IMR-90 (cell line): ENCODE results near the gene PINLYP. TPM values are rescaled to one million over a fixed set of nuclear protein-coding genes. Genes with fewer than 3 reads are reported as not detected.

ENCODE experiments used
- ATAC-seq: fragments of 200-7000 bp; cut with Tn5 transposase; 2 replicates; pipeline ENCODE4 v1.9.1; 2020; ENCODE audit warnings: low read depth, mild to moderate bottlenecking, moderate library complexity
- BruUV-seq: library from RNA; stranded (reverse); fragments of 400-500 nt; replicated peaks from 2 replicates; lab custom pipeline; 2021; lab: Mats Ljungman, UMichigan
- CTCF ChIA-PET: fragments of 300-600 bp; formaldehyde crosslinking; extraction: SDS; loops from one replicate; lab custom pipeline; 2021; ENCODE audit warnings: antibody characterized with exemption; lab: Yijun Ruan, JAX
- POLR2A ChIA-PET: fragments of 300-600 bp; sonication (Branson Sonifier 250); formaldehyde crosslinking; loops from one replicate; lab custom pipeline; 2022; ENCODE audit warnings: antibody characterized with exemption; ENCODE audit not compliant: unreplicated experiment; lab: Charles Lee
- DNase-seq: peaks from one replicate; pipeline ENCODE4 v3.0.0; 2013
- H2AFZ ChIP-seq: replicated peaks from 2 replicates; pipeline ENCODE3; 2013; ENCODE audit warnings: low read length, mild to moderate bottlenecking; ENCODE audit not compliant: poor library complexity
- H2AK5ac ChIP-seq: 2 replicates; pipeline ENCODE4 v1.6.1; 2013; ENCODE audit warnings: low read depth, low read length, inconsistent platforms
- H2AK9ac ChIP-seq: replicated peaks from 2 replicates; pipeline ENCODE3; 2013; ENCODE audit warnings: mild to moderate bottlenecking, low read depth, low read length, moderate library complexity; ENCODE audit not compliant: poor library complexity
- H2BK120ac ChIP-seq: 2 replicates; pipeline ENCODE4 v1.6.1; 2013; ENCODE audit warnings: low read depth, low read length, inconsistent platforms
- H2BK15ac ChIP-seq: 3 replicates; pipeline ENCODE4 v1.6.1; 2013; ENCODE audit warnings: low read depth, low read length, inconsistent platforms
- H2BK20ac ChIP-seq: 2 replicates; pipeline ENCODE4 v1.6.1; 2013; ENCODE audit warnings: low read depth, mild to moderate bottlenecking, inconsistent platforms, low read length, moderate library complexity
- H2BK5ac ChIP-seq: 2 replicates; pipeline ENCODE4 v1.6.1; 2013; ENCODE audit warnings: mild to moderate bottlenecking, low read depth, low read length, inconsistent platforms; ENCODE audit not compliant: poor library complexity, severe bottlenecking
- H3K14ac ChIP-seq: replicated peaks from 2 replicates; pipeline ENCODE4 v1.6.1; 2013; ENCODE audit warnings: low read depth, low read length, inconsistent platforms
- H3K18ac ChIP-seq: 2 replicates; pipeline ENCODE4 v1.6.1; 2013; ENCODE audit warnings: low read depth, low read length, control low read depth
- H3K23ac ChIP-seq: 2 replicates; pipeline ENCODE4 v1.6.1; 2013; ENCODE audit warnings: low read depth, low read length, inconsistent platforms
- H3K27ac ChIP-seq: 2 replicates; pipeline ENCODE4 v1.5.1; 2013; ENCODE audit warnings: mild to moderate bottlenecking, control low read depth, low read length; ENCODE audit not compliant: insufficient read depth
- H3K27me3 ChIP-seq: 2 replicates; pipeline ENCODE4 v1.6.1; 2013; ENCODE audit warnings: low read length; ENCODE audit not compliant: control insufficient read depth, insufficient read depth
- H3K36me3 ChIP-seq: 2 replicates; pipeline ENCODE4 v1.6.1; 2013; ENCODE audit warnings: low read length, mixed read lengths; ENCODE audit not compliant: control insufficient read depth, insufficient read depth
- H3K4ac ChIP-seq: 2 replicates; pipeline ENCODE4 v1.6.1; 2013; ENCODE audit warnings: low read depth, low read length, inconsistent platforms
- H3K4me1 ChIP-seq: 2 replicates; pipeline ENCODE4 v1.6.1; 2013; ENCODE audit warnings: low read length, mixed read lengths; ENCODE audit not compliant: control insufficient read depth, insufficient read depth
- H3K4me2 ChIP-seq: 2 replicates; pipeline ENCODE4 v1.6.1; 2013; ENCODE audit warnings: low read depth, mild to moderate bottlenecking, control low read depth, low read length, moderate library complexity
- H3K4me3 ChIP-seq: 2 replicates; pipeline ENCODE4 v1.5.1; 2013; ENCODE audit warnings: low read depth, mild to moderate bottlenecking, control low read depth, low read length, moderate library complexity; ENCODE audit not compliant: insufficient read depth
- H3K56ac ChIP-seq: 2 replicates; pipeline ENCODE4 v1.6.1; 2013; ENCODE audit warnings: low read length, inconsistent platforms; ENCODE audit not compliant: insufficient read depth; ENCODE audit errors: extremely low read depth
- H3K79me1 ChIP-seq, 2 experiments: 2 replicates each; pipeline ENCODE4 v1.6.1; 2013; ENCODE audit warnings: low read length in 2 of 2, inconsistent platforms in 1 of 2, low read depth in 1 of 2
- H3K9ac ChIP-seq: 2 replicates; pipeline ENCODE4 v1.6.1; 2013; ENCODE audit warnings: low read depth, low read length, control low read depth
- H3K9me1 ChIP-seq: 2 replicates; pipeline ENCODE4 v1.6.1; 2013; ENCODE audit warnings: low read length, inconsistent platforms; ENCODE audit not compliant: insufficient read depth
- H3K9me3 ChIP-seq: 2 replicates; pipeline ENCODE4 v1.6.1; 2013; ENCODE audit warnings: low read length; ENCODE audit not compliant: control insufficient read depth, insufficient read depth
- H4K20me1 ChIP-seq: 2 replicates; pipeline ENCODE4 v1.6.1; 2013; ENCODE audit warnings: low read length, inconsistent platforms; ENCODE audit not compliant: insufficient read depth
- H4K5ac ChIP-seq: 2 replicates; pipeline ENCODE4 v1.6.1; 2013; ENCODE audit warnings: mild to moderate bottlenecking, low read depth, low read length, control low read depth
- H4K8ac ChIP-seq, 2 experiments: 2 replicates each; pipeline ENCODE4 v1.6.1; 2013; ENCODE audit warnings: low read depth in 2 of 2, low read length in 2 of 2, control low read depth in 1 of 2, inconsistent platforms in 1 of 2
- H4K91ac ChIP-seq: 2 replicates; pipeline ENCODE4 v1.6.1; 2013; ENCODE audit warnings: low read depth, low read length, inconsistent platforms; ENCODE audit not compliant: insufficient read depth
- BHLHE40 ChIP-seq: fragments of 150-350 bp; IDR thresholded peaks from 2 replicates; pipeline ENCODE4 v1.6.1; 2016; ENCODE audit warnings: mild to moderate bottlenecking, low read depth, low read length
- CEBPB ChIP-seq: IDR thresholded peaks from 2 replicates; pipeline ENCODE4 v1.6.1; 2012; ENCODE audit warnings: low read depth, low read length, improper control_type of control experiment
- MAFK ChIP-seq: IDR thresholded peaks from 2 replicates; pipeline ENCODE4 v1.6.1; 2012; ENCODE audit warnings: low read depth, low read length, improper control_type of control experiment
- MXI1 ChIP-seq: IDR thresholded peaks from 2 replicates; pipeline ENCODE4 v1.6.1; 2012; ENCODE audit warnings: low read depth, mild to moderate bottlenecking, low read length, moderate library complexity, borderline replicate concordance
- NFE2L2 ChIP-seq: fragments of 150-350 bp; IDR thresholded peaks from 2 replicates; pipeline ENCODE4 v1.6.1; 2016; ENCODE audit warnings: low read depth, mild to moderate bottlenecking, low read length
- POLR2A ChIP-seq: IDR thresholded peaks from 2 replicates; pipeline ENCODE4 v1.6.1; 2012; ENCODE audit warnings: mild to moderate bottlenecking, low read depth, low read length
- RAD21 ChIP-seq: IDR thresholded peaks from 2 replicates; pipeline ENCODE4 v1.6.1; 2012; ENCODE audit warnings: low read length, improper control_type of control experiment
- RCOR1 ChIP-seq: IDR thresholded peaks from 2 replicates; pipeline ENCODE4 v1.6.1; 2012; ENCODE audit warnings: mild to moderate bottlenecking, low read length, improper control_type of control experiment; ENCODE audit not compliant: insufficient replicate concordance
- RFX5 ChIP-seq: IDR thresholded peaks from 2 replicates; pipeline ENCODE4 v1.8.0; 2012; ENCODE audit warnings: low read depth, mild to moderate bottlenecking, low read length, moderate library complexity
- WGBS, 2 experiments: methylation state at CpG; one replicate each; pipeline versions ENCODE4 v1.1.5 to v1.1.7; 2013; ENCODE audit warnings: missing lambda C conversion rate in 2 of 2; ENCODE audit not compliant: insufficient read length in 1 of 2; ENCODE audit errors: extremely low coverage in 2 of 2; 5-methylcytosine and 5-hydroxymethylcytosine counted together
- dilution Hi-C: fragments of 300-500 bp; cut with HindIII; formaldehyde crosslinking; loops from one replicate; pipeline ENCODE4 v1.14.3; 2018; ENCODE audit warnings: low sequenced_read_pairs; ENCODE audit not compliant: unreplicated experiment
- in situ Hi-C: fragments of 300-500 bp; cut with MboI; formaldehyde crosslinking; loops from 3 replicates; pipeline ENCODE4 v1.14.3; 2019; ENCODE audit warnings: low sequenced_read_pairs, inconsistent platforms, mixed read lengths
- intact Hi-C: fragments of 100-400 bp; cut with micrococcal nuclease; formaldehyde crosslinking; loops from 2 replicates; pipeline ENCODE4 v1.10.0; 2022
- polyA plus RNA-seq, 3 experiments: library from polyadenylated mRNA; depleted of rRNA; stranded (reverse); fragments of >200 nt; gene quantifications; 2 replicates each; pipeline ENCODE4 v1.2.3, GENCODE V29; 2012; ENCODE audit warnings: low replicate concordance in 1 of 3
- total RNA-seq: library from RNA; depleted of rRNA; stranded (reverse); fragments of >200 nt; gene quantifications from 2 replicates; pipeline ENCODE4 v1.2.3, GENCODE V29; 2012
- TF ChIP-seq, protein P1 (sequence below): fragments of 150-350 bp; IDR thresholded peaks from 2 replicates; pipeline ENCODE4 v1.6.1; 2016; ENCODE audit warnings: low read depth, mild to moderate bottlenecking, low read length, moderate library complexity, borderline replicate concordance

Gene PINLYP
- total and polyA plus RNA-seq, 2 of the 4 experiments (the other 2 are of a cell fraction): 0.54 to 1.4 TPM

DNA sequence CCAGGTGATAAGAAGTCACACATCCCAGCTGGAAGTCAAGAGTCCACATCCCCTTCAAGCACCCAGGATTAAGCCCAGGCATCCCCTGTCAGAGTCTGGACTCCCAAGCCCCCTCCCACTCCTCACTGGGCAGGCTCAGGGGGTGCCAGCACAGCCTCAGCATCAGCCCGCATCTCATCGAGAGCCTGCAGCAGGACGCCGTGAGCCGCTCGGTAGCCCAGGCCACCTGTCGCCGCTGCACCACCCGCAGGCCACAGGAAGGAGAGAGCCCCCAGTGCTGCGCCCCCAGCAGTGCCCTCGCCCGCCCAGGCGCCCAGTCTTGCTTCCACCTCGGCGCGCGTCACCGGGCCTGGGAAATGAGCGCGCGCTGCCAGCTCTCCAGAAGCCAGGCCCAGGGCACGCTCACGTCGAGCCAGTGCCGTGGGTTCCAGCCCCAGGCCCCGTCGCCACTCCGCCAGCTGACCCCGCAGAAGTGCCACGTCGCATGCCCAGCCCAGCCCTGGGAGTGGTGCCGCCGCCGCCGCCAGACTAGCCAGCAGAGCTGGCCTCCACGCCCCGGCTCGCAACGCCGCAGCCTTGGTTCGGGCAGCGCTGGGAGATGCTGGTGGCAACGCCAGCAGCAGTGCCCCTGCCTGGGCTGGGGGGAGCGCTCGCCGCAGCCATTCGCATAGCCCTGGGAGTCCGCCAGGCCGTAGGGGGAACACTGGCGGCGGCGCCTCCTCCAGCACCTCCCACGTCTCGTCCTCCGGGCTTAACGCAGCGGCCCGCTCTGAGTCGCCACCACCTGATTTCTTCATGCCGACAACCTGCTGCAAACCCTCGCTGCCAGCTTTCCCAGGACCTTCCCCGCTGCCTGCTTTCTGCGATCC, 16.5 kb downstream of the PINLYP start (continued):
- no peak for TF ChIP-seq BHLHE40

DNA sequence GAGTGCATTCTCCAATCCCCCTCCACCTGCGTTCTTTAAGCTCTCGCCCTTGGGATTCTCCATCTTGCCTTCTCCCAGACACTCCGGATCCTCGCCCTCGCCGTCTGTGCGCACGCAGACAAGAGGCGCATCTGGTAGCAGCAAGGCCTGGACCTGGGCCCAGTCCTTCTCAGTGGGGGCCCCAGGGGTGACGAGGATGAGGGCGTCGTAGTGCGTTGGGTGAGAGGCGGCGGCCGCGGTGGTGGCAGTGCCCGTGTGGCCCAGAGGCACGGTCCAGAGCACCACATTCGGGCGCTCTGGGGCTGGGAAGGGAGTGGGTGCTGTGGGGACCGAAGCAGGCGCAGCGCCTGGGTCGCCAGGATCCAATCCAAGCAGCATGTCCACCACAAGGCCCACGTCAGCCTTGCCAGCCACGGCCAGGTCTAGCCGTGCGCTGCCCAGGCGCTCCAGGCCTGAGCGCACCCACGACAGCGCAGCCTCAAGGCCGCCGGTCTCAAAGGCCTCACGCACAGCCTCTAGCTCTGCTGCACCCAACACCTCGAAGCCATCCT, 17.3 kb downstream of the PINLYP start:
- Histone ChIP-seq H2BK15ac (no peak overlapping the region), H3K79me1 (peaks cover 32 to 70% of the 10 kb centered on the region in 2 experiments), H3K56ac (no peak overlapping the region), H3K9me3 (no peaks in the 10 kb centered on the region), H3K4ac (no peak overlapping the region), H3K4me3 (no peak overlapping the region), H3K18ac (no peak overlapping the region), H2BK120ac (no peak overlapping the region), H3K14ac (no peak overlapping the region), H3K27me3 (no peaks in the 10 kb centered on the region), H4K91ac (no peak overlapping the region), H2AK9ac (no peak overlapping the region), H2AFZ (no peak overlapping the region), H2BK5ac (no peak overlapping the region), H4K5ac (no peak overlapping the region), H3K4me1 (peaks cover 9% of the 10 kb centered on the region), H3K23ac (no peak overlapping the region), H3K4me2 (no peak overlapping the region), H3K9me1 (no peaks in the 10 kb centered on the region), H4K8ac (no peak overlapping the region), H3K9ac (no peak overlapping the region), H2AK5ac (no peak overlapping the region), H3K27ac (no peak overlapping the region), H2BK20ac (no peak overlapping the region), H3K36me3 (peaks cover 43% of the 10 kb centered on the region), H4K20me1 (peaks cover 10% of the 10 kb centered on the region)
- dilution Hi-C loops (no loop called here), intact Hi-C loops (no loop called here), in situ Hi-C loops (no loop called here)
- ATAC-seq: no peak
- BruUV-seq: no TSS peak
- TF ChIP-seq NFE2L2 (no peak), RCOR1 (no peak), MAFK (no peak), BHLHE40 (no peak), RAD21 (no peak), RFX5 (no peak), MXI1 (no peak), POLR2A (no peak), CEBPB (no peak)
- TF ChIP-seq, protein P1, sequence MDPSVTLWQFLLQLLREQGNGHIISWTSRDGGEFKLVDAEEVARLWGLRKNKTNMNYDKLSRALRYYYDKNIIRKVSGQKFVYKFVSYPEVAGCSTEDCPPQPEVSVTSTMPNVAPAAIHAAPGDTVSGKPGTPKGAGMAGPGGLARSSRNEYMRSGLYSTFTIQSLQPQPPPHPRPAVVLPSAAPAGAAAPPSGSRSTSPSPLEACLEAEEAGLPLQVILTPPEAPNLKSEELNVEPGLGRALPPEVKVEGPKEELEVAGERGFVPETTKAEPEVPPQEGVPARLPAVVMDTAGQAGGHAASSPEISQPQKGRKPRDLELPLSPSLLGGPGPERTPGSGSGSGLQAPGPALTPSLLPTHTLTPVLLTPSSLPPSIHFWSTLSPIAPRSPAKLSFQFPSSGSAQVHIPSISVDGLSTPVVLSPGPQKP: no peak
- POLR2A ChIA-PET: no interaction called here
- 95% methylated on average over 15 of the region's 37 CpGs; no CpG with 5 or more reads in 1 of the 2 experiments for WGBS, 2 experiments
- CTCF ChIA-PET: interaction anchor here (1.5 to 4.5 kb wide), 2 partner anchors 37 to 73 kb away, joined by 5 to 29 read pairs; no protein-coding TSS in a partner anchor
- no peak for DNase-seq
